Mucosa of stomach (tissue), 1 donor: ENCODE data around the gene TGM3.
"Not testable (repeated sequence)": the region's sequence is repeated elsewhere in the genome, so short reads cannot be mapped to it uniquely, and the experiment has no call there.

Experiments used
- H3K27me3 ChIP-seq: one replicate; pipeline ENCODE4 v1.7.0; 2013; ENCODE audit warnings: mild to moderate bottlenecking, low read length; ENCODE audit not compliant: control insufficient read depth, insufficient read depth
- H3K36me3 ChIP-seq: one replicate; pipeline ENCODE4 v1.7.0; 2013; ENCODE audit warnings: low read length; ENCODE audit not compliant: control insufficient read depth, insufficient read depth
- H3K4me1 ChIP-seq: one replicate; pipeline ENCODE4 v1.7.0; 2013; ENCODE audit warnings: mild to moderate bottlenecking, low read length; ENCODE audit not compliant: control insufficient read depth, insufficient read depth
- H3K4me3 ChIP-seq: one replicate; pipeline ENCODE4 v1.7.0; 2013; ENCODE audit warnings: low read length
- H3K9ac ChIP-seq: one replicate; pipeline ENCODE4 v1.7.0; 2013; ENCODE audit warnings: mild to moderate bottlenecking, low read length, moderate library complexity
- H3K9me3 ChIP-seq: one replicate; pipeline ENCODE4 v1.7.0; 2013; ENCODE audit warnings: mild to moderate bottlenecking, low read length, moderate library complexity; ENCODE audit not compliant: control insufficient read depth
- donor health status: Pancreatic carcinoma.

Gene TGM3

GRCh38 chr20:2261629-2262028, 34.2 kb upstream of the TGM3 start:
- H3K4me1 ChIP-seq = peaks cover 15% of the 10 kb centered on the region
- H3K27me3 ChIP-seq = no peaks in the 10 kb centered on the region
- H3K9ac ChIP-seq = no peak overlapping the region
- no peak overlapping the region for H3K4me3 ChIP-seq
- H3K36me3 ChIP-seq = no peaks in the 10 kb centered on the region
- H3K9me3 ChIP-seq = no peaks in the 10 kb centered on the region

DNA sequence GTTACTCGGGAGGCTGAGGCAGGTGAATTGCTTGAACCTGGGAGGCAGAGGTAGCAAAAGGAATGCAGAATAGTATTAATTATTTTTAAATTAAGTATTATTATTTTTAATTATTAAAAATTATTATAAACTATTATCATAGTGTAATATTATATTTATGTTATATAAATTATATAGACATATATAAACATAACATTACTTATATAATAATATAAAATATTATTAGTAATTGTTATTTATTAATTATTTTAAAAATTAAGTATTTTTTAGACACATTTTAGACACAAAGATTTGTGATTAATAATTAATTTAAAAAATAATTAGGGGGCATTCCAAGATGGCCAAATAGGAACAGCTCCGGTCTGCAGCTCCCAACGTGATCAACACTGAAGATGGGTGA, 31.7 kb upstream of the TGM3 start:
- Histone ChIP-seq H3K9me3 (no peaks in the 10 kb centered on the region), H3K36me3 (no peaks in the 10 kb centered on the region), H3K9ac (no peak overlapping the region), H3K4me1 (peaks cover 15% of the 10 kb centered on the region), H3K27me3 (no peaks in the 10 kb centered on the region), H3K4me3 (no peak overlapping the region)

GRCh38 chr20:2264621-2265374, 31.0 kb upstream of the TGM3 start:
- not testable (repeated sequence) for H3K9me3 ChIP-seq

DNA sequence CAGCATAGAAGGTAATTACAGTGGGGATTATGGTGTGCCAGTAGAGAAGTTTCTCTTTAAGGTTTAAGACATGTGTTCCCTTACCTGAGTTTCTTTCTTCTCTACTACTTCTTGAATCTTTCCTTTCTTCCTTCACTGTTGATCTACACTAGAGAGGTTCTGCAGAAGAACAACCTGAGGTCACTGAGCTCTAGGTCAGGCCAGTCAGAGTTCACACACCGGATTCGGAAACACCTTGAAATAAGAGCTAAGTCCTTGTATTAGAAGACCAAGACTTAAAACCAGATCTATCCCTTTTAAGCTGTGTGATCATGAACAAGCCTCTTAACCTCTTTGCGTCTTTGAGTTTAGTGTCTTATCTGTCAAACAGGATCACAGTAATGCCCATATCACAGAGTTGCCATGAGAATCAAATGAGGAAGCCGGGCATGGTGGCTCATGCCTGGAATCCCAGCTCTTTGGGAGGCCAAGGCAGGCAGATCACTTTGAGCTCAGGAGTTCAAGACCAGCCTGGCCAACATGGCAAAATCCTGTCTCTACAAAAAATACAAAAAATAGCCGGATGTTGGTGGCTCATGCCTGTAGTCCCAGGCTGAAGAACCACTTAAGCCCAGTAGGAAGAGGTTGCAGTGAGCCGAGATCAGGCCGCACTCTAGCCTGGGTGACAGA, 22.0 kb upstream of the TGM3 start:
- H3K9ac ChIP-seq = no peak overlapping the region
- H3K4me3 ChIP-seq = no peak overlapping the region
- no peaks in the 10 kb centered on the region for H3K9me3 ChIP-seq
- H3K27me3 ChIP-seq = no peaks in the 10 kb centered on the region
- H3K36me3 ChIP-seq = no peaks in the 10 kb centered on the region
- H3K4me1 ChIP-seq = no peaks in the 10 kb centered on the region

More at GRCh38 chr20:2264621-2265374, 31.0 kb upstream of the TGM3 start:
- Histone ChIP-seq H3K4me1 (peaks cover 15% of the 10 kb centered on the region), H3K9ac (peak overlapping the region; percentile 34), H3K4me3 (peak overlapping the region; percentile 19)
- H3K27me3 ChIP-seq, H3K36me3 ChIP-seq: not testable (repeated sequence)

- Histone ChIP-seq H3K9me3 (no peaks in the 10 kb centered on the region), H3K27me3 (peaks cover 6% of the 10 kb centered on the region), H3K4me3 (no peak overlapping the region), H3K36me3 (no peaks in the 10 kb centered on the region), H3K4me1 (no peaks in the 10 kb centered on the region), H3K9ac (no peak overlapping the region)
These were observed 19.8 kb upstream of the TGM3 start for GRCh38 chr20:2276015-2276414.

DNA sequence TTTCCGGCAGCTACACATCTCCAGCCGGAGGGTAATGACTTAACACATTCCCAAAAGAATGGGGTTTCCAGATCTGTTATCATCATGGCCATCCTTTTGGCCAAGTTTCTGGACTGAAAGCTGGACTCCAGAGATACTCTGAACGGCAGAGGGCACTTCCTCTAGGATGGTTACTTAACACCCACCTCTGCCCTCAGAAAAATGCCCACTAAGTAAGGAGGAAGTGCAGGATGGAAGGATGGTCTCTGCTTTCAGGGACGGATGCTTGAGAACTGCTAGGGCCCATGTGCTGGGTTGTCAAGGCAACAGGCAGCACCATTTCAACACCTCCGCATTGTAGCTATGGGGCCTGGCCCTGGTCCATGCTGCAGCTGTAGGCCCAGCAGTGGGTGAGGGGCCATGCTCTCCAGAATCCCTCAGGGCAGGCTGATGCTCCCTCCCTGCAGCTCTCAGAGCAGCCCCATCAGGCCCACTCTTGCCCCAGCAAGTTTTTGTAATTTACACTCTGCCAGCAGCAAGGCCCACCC, 16.5 kb upstream of the TGM3 start:
- no peaks in the 10 kb centered on the region for H3K9me3 ChIP-seq
- H3K4me1 ChIP-seq = no peaks in the 10 kb centered on the region
- H3K36me3 ChIP-seq = no peaks in the 10 kb centered on the region
- no peak overlapping the region for H3K4me3 ChIP-seq
- no peak overlapping the region for H3K9ac ChIP-seq
- peaks cover 6% of the 10 kb centered on the region for H3K27me3 ChIP-seq

- Histone ChIP-seq H3K36me3 (no peaks in the 10 kb centered on the region), H3K9me3 (no peaks in the 10 kb centered on the region), H3K4me3 (no peak overlapping the region), H3K9ac (no peak overlapping the region), H3K27me3 (peaks cover 6% of the 10 kb centered on the region), H3K4me1 (no peaks in the 10 kb centered on the region)
These were observed 15.7 kb upstream of the TGM3 start for GRCh38 chr20:2280082-2280481.

DNA sequence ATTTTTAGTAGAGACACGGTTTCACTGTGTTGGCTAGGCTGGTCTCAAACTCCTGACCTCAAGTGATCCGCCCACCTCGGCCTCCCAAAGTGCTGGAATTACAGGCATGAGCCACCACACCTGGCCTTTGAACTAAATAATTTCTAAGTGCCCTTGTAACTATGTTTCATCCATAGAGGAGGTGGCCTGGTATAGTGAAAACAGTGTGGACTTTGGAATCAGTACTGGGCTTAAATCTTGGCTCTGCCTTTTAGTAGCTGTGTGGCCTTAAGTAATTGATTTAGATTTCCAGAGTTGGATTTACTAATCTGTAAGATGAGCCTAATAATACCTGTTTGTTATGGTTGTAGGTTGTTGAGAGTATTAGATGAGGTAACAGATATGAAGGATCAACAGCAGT, 14.2 kb upstream of the TGM3 start:
- no peak overlapping the region for H3K9ac ChIP-seq
- no peaks in the 10 kb centered on the region for H3K4me1 ChIP-seq
- peaks cover 6% of the 10 kb centered on the region for H3K27me3 ChIP-seq

DNA sequence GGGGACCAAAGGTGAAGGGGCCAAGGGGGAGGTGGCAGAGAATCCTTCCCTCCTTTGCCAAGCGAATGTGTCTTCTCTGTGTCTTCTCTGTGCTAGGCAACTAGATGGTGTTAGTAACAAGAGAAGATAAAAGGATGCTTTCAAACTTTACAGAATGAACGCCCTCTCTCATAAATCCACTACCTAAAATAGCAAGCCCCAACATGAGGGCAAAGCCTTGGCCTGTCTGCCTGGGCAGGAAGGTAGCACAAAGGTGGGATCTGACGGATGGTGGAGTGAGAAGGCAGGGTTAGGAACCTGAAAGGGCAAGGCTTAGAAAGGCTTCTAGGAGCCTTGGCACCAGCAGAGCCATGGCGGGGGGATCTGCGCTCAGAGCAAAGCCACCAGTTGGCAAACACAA, 13.6 kb upstream of the TGM3 start:
- no peaks in the 10 kb centered on the region for H3K9me3 ChIP-seq
- H3K9ac ChIP-seq = no peak overlapping the region
- no peaks in the 10 kb centered on the region for H3K4me1 ChIP-seq
- no peaks in the 10 kb centered on the region for H3K36me3 ChIP-seq
- H3K4me3 ChIP-seq = no peak overlapping the region
- H3K27me3 ChIP-seq = peaks cover 6% of the 10 kb centered on the region

More for the DNA sequence above, 14.2 kb upstream of the TGM3 start:
- Histone ChIP-seq H3K9me3 (no peaks in the 10 kb centered on the region), H3K4me3 (no peak overlapping the region), H3K36me3 (no peaks in the 10 kb centered on the region)

GRCh38 chr20:2283706-2284423, 11.9 kb upstream of the TGM3 start:
- H3K9me3 ChIP-seq = no peaks in the 10 kb centered on the region
- H3K4me1 ChIP-seq = no peaks in the 10 kb centered on the region
- H3K27me3 ChIP-seq = peaks cover 6% of the 10 kb centered on the region
- H3K9ac ChIP-seq = no peak overlapping the region
- H3K4me3 ChIP-seq = no peak overlapping the region
- no peaks in the 10 kb centered on the region for H3K36me3 ChIP-seq

DNA sequence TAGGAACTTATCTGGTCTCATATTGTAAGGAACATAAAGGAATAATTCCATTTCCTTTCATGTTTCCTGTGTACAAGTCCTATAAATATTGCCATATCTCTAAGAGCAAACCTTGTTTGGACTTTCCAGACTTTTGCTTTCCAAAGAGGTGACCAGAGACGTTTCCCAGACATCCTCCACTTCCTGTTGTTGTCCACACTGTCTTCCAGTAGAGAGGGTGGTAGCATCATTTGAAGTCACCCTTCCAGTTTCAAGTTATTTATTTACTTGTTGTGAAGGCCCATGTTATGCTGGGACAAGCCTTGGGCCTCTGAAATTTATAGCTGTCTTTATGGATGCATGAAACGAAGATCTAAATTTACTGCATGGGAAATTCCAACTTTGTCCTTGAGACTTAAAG, 10.6 kb upstream of the TGM3 start:
- no peak overlapping the region for H3K9ac ChIP-seq
- H3K4me3 ChIP-seq = no peak overlapping the region
- no peaks in the 10 kb centered on the region for H3K27me3 ChIP-seq
- H3K36me3 ChIP-seq = no peaks in the 10 kb centered on the region
- H3K9me3 ChIP-seq = no peaks in the 10 kb centered on the region
- no peaks in the 10 kb centered on the region for H3K4me1 ChIP-seq

- no peak overlapping the region for H3K9ac ChIP-seq
- H3K9me3 ChIP-seq = no peaks in the 10 kb centered on the region
- no peak overlapping the region for H3K4me3 ChIP-seq
- no peaks in the 10 kb centered on the region for H3K27me3 ChIP-seq
- H3K4me1 ChIP-seq = no peaks in the 10 kb centered on the region
- no peaks in the 10 kb centered on the region for H3K36me3 ChIP-seq
These were observed 10.2 kb upstream of the TGM3 start for GRCh38 chr20:2285613-2286012.
